Hepatocyte (in vitro differentiated cells): ENCODE results near the gene DYNC1I1.

Experiments used
- CTCF ChIP-seq: fragments of 200-600 bp; sonication (generic); IDR thresholded peaks from 2 replicates; pipeline ENCODE4 v1.5.1; 2016; ENCODE audit warnings: antibody characterized with exemption, mild to moderate bottlenecking; ENCODE audit not compliant: poor library complexity
- EZH2 ChIP-seq: fragments of 200-600 bp; sonication (generic); IDR thresholded peaks from 2 replicates; pipeline ENCODE4 v1.6.1; 2016; ENCODE audit warnings: antibody characterized with exemption, mild to moderate bottlenecking, borderline replicate concordance
- EZH2phosphoT487 ChIP-seq: fragments of 200-600 bp; sonication (generic); IDR thresholded peaks from one replicate; pipeline ENCODE4 v1.6.1; 2018; ENCODE audit warnings: antibody characterized with exemption, mild to moderate bottlenecking, low read depth, moderate library complexity; ENCODE audit not compliant: unreplicated experiment, severe bottlenecking

DNA sequence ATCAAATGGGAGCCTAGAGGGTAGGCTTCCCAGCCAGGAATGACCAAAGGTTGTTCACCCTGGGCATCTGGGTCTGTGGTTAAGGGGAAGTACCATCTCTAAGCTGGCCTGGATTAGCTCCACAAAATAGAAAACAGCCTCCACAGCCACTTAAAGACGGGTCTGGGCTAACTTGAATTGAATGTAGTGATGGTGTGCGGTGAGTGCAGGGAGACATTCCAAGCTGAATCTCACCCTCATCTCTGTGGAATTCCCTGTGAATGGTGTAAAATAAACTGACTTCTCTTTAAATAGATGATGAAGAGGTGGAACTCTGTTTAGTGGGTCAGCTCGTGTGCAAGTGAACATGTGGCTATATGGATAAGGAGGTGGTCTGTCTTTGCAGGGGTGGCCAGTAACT is 251.0 kb downstream of the DYNC1I1 start:
- TF ChIP-seq CTCF (no peak), EZH2 (no peak), EZH2phosphoT487 (no peak)
